ENCODE data around the gene ANKRD10. TPM values are rescaled to one million over a fixed set of nuclear protein-coding genes. Genes with fewer than 3 reads are reported as not detected.

The ANKRD10 gene
- polyA plus RNA-seq (2012; ENCODE audit: insufficient read depth, insufficient read length, low read depth) = 118 TPM

DNA sequence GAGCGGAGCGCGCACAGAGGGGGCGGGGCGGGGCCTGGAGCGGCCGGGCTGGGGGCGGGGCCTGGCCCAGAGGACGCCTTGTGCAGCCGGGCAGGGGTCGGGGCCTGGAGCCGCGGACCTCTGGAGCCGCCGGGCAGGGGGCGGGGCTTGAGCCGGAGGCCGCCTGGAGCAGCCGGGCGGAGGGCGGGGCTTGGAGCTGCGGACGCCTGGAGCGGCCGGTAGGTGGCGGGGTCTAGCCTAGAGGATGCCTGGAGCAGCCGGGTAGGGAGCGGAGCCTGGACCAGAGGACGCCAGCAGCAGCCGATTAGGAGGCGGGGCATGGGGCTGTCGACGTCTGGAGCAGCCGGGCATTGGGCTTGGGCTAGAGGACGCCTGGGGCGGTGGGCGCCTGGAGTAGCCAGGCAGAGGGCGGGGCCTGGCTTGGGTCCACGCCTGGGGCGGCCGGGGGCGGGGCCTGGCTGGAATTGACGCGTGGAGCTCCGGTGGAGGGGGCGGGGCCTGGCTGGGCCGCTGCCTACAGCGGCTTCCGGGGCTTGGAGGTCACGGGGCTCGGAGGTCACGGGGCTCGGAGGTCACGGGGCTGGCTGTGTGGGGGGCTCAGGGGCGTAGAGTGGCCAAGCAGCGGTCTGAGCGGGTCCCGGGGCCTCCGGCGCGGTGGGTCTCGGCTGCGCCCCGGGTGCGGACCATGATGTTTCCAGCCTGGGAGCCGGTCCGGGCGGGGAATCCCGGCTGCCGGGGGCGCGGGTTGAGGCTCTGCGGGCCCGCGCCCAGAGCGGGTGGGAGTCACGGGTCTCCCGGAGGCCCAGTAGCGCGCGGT is at the start of gene ANKRD10:
Gene ANKRD10, minus strand, starts transcription at position 13 of the 817 bp plus-strand sequence. CDS start 135 bp downstream, outside the sequence.
- TF ChIP-seq, protein P1, sequence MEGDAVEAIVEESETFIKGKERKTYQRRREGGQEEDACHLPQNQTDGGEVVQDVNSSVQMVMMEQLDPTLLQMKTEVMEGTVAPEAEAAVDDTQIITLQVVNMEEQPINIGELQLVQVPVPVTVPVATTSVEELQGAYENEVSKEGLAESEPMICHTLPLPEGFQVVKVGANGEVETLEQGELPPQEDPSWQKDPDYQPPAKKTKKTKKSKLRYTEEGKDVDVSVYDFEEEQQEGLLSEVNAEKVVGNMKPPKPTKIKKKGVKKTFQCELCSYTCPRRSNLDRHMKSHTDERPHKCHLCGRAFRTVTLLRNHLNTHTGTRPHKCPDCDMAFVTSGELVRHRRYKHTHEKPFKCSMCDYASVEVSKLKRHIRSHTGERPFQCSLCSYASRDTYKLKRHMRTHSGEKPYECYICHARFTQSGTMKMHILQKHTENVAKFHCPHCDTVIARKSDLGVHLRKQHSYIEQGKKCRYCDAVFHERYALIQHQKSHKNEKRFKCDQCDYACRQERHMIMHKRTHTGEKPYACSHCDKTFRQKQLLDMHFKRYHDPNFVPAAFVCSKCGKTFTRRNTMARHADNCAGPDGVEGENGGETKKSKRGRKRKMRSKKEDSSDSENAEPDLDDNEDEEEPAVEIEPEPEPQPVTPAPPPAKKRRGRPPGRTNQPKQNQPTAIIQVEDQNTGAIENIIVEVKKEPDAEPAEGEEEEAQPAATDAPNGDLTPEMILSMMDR (IDR thresholded peaks at IDR 0.05; ENCODE audit: low read depth, low read length) = peak; percentile 65
- Histone ChIP-seq H3K27me3 (no peaks in the 10 kb centered on the region), H3K9me3 (no peaks in the 10 kb centered on the region), H3K36me3 (peaks cover 15% of the 10 kb centered on the region), H3K4me1 (no peaks in the 10 kb centered on the region), H3K4me3 (ENCODE audit: low read depth, low read length) (peak within 1 kb of the TSS; percentile 97)
- DNase-seq = peak; percentile 100

DNA sequence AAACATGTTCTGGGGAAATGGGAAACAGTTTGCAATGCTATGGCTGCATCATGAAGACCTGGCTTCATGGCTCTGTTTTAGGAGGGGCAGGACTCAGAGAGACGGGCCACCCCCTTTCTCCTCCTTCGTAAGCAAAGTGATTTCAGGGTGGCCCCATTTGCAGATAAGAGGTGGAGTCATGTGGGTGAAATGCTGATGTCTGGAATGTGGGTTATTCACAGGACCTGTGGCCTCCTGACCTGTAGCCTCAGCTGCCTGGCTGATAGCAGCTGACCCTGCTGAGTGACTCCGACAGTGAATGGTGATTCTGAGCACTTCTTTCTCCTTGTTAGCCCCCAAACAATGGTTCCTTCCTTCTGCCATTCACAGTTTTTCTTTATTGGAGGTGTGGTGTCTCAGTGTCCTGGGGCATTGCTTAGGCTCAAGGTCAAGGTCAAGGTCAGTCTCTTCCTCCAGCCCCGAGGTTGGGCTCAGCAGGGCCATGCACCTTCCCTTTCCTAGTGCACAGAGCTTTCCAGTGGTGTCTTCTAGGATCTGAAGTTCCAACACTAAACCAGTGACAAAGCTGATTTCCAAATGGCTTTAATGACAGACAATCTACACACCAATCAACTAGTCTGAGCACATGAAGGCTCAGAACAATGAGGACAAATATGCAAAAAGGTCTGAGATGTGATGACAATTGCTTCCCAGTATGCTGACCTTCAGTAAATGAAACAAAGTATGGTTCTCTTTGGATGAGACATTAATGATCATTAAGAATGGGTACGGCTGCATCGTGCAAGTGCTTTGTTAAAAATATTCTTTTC is 49.6 kb upstream of the ANKRD10 start:
- no peak for DNase-seq
- Histone ChIP-seq H3K9me3 (no peaks in the 10 kb centered on the region), H3K27me3 (peaks cover 14% of the 10 kb centered on the region), H3K4me3 (ENCODE audit: low read depth, low read length) (no peak overlapping the region), H3K36me3 (no peaks in the 10 kb centered on the region), H3K4me1 (no peaks in the 10 kb centered on the region)
- TF ChIP-seq, protein P1 (IDR thresholded peaks at IDR 0.05; ENCODE audit: low read depth, low read length) = no peak

DNA sequence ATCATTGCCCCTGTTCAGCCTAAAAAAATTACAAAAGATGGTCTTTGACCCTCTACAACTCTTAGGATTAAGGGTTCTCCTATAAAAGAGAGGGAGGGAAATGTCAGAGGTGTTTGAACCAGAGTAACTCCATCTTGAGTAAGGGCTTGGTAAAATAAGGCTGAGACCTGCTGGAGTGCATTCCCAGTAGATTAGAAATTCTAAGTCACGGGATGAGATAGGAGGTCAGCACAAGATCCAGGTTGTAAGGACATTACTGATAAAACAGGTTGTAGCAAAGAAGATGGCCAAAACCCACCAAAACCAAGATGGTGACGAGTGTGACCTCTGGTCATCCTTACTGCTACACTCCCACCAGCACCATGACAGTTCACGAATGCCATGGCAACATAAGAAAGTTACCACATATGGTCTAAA is 48.7 kb upstream of the ANKRD10 start:
- H3K4me1 ChIP-seq = no peaks in the 10 kb centered on the region
- no peaks in the 10 kb centered on the region for H3K9me3 ChIP-seq
- no peaks in the 10 kb centered on the region for H3K36me3 ChIP-seq
- H3K27me3 ChIP-seq = peaks cover 6% of the 10 kb centered on the region
- no peak for DNase-seq
- TF ChIP-seq, protein P1 (IDR thresholded peaks at IDR 0.05; ENCODE audit: low read depth, low read length) = no peak
- no peak overlapping the region for H3K4me3 ChIP-seq (ENCODE audit: low read depth, low read length)

DNA sequence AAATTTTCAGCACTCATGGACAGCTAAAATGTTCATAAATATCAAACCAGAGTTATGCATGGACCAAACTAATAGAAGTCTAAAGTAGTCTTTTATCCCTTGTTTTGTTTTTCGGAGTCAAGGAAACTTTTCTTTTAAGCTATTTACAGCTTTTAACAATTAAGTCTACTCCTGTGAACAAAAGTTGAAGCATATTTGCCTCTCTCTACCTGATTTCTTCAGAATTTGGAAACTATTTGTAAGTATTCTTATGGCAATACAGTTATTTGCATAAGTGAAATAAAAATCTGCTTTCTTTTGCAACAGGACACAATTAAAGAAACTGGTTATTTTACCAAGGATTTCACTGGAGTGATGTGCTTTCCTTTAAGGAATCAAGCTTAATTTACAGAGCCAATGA is 47.1 kb upstream of the ANKRD10 start:
- TF ChIP-seq, protein P1 (IDR thresholded peaks at IDR 0.05; ENCODE audit: low read depth, low read length) = no peak
- Histone ChIP-seq H3K4me1 (no peaks in the 10 kb centered on the region), H3K4me3 (ENCODE audit: low read depth, low read length) (no peak overlapping the region), H3K9me3 (no peaks in the 10 kb centered on the region), H3K36me3 (no peaks in the 10 kb centered on the region), H3K27me3 (peaks cover 3% of the 10 kb centered on the region)
- no peak for DNase-seq

DNA sequence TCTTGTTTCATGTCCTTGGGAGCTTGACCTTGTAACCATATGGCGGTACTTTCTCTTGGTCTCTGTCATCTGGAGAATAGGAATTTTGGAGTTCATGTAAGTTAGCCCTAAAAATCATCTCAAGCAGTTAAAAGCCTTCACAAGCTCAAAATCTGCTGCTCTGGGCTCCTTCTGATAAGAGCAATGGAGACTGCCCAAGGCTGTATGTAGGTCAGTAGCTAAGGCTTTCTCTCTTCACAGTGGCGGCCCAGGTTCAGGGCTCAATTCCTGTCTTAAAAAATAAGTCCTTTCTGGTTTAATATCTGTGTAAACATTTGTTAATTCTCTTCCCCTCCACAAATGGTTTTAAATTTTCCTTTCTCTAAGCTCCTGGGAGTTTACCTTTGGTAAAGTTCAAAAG is 45.3 kb upstream of the ANKRD10 start:
- Histone ChIP-seq H3K36me3 (no peaks in the 10 kb centered on the region), H3K4me1 (no peaks in the 10 kb centered on the region), H3K27me3 (peaks cover 3% of the 10 kb centered on the region), H3K9me3 (no peaks in the 10 kb centered on the region), H3K4me3 (ENCODE audit: low read depth, low read length) (no peak overlapping the region)
- no peak for DNase-seq
- TF ChIP-seq, protein P1 (IDR thresholded peaks at IDR 0.05; ENCODE audit: low read depth, low read length) = no peak
